ENCODE measurements around the gene TNFSF4. TPM values are rescaled to one million over a fixed set of nuclear protein-coding genes. Genes with fewer than 3 reads are reported as not detected.
A peak's percentile ranks its signal among the peaks of the same experiment; 100 is the strongest.
"Not testable (repeated sequence)": the region's sequence is repeated elsewhere in the genome, so short reads cannot be mapped to it uniquely, and the experiment has no call there.

The TNFSF4 gene
- total and polyA plus RNA-seq, 5 experiments from 2014 or later, result 0.13 to 2.3 (median 0.68) TPM

GRCh38 chr1:173234434-173234833 lies 27.3 kb upstream of the TNFSF4 start:
- H3K4me1 Mint-ChIP-seq, H3K4me3 Mint-ChIP-seq, H3K27ac Mint-ChIP-seq, POLR2A ChIA-PET, ATAC-seq, H3K27me3 Mint-ChIP-seq, DNase-seq: not testable (repeated sequence)
- Mint-ChIP-seq H3K36me3 (peaks cover 26 to 61% (median 49%) of the 10 kb centered on the region in 3 donors), H3K9me3 (peaks cover 5 to 29% (median 16%) of the 10 kb centered on the region in 9 donors)

- H3K27me3 Mint-ChIP-seq, ATAC-seq, H3K27ac Mint-ChIP-seq, H3K4me3 Mint-ChIP-seq, DNase-seq, POLR2A ChIA-PET: not testable (repeated sequence)
- peaks cover 22 to 42% (median 33%) of the 10 kb centered on the region in 3 donors for H3K36me3 Mint-ChIP-seq
- peaks cover 6 to 11% (median 8%) of the 10 kb centered on the region in 4 donors for H3K4me1 Mint-ChIP-seq
- H3K9me3 Mint-ChIP-seq, result peaks cover 11 to 35% (median 25%) of the 10 kb centered on the region in 9 donors
Observed at GRCh38 chr1:173229031-173229430, 21.9 kb upstream of the TNFSF4 start.

- Mint-ChIP-seq H3K27ac (peak overlapping the region in 3 of 10 donors; percentile 0 to 14 (median 8)), H3K4me3 (no peak overlapping the region), H3K9me3 (peaks cover 6 to 18% (median 12%) of the 10 kb centered on the region in 9 donors), H3K36me3 (peaks cover 11 to 18% (median 15%) of the 10 kb centered on the region in 3 donors), H3K27me3 (peaks cover 0 to 3% (median 0%) of the 10 kb centered on the region in 5 donors), H3K4me1 (peaks cover 5 to 11% (median 6%) of the 10 kb centered on the region in 4 donors)
- DNase-seq, result no peak
- POLR2A ChIA-PET, result no interaction called here
- ATAC-seq, result no peak
Observed at GRCh38 chr1:173224949-173225348, 17.8 kb upstream of the TNFSF4 start.

DNA sequence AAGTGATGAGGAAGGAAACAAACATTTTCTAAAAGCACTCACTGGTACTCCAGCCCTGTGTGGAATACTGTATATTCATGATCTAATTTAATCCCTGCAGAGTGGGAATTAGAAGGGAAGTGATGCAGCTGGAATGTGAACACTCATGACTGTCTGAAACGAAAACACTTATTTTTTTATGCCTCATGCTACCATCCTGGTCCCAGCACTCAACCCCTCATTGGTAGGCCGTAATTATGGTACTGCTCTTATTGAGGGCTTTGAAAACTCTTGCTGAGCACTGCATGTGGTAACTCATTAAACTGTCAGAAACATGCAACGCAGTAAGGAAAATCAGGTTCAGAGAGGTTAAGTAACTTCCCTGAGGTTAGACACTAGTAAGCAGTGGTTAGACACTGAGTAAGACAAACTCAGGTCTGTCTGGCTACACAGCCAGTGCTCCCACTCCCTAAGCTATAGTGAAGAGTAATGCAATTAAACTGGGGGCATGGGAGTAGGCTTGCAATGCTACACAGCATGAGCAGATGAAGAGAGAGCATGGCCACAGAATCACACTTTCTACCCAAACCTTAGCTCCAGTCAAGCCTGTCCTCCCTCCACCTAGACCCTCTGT lies 17.3 kb upstream of the TNFSF4 start:
- H3K4me3 Mint-ChIP-seq, result no peak overlapping the region
- H3K36me3 Mint-ChIP-seq, result peaks cover 9 to 12% (median 10%) of the 10 kb centered on the region in 3 donors
- peak overlapping the region in 3 of 10 donors; percentile 0 to 14 (median 8) for H3K27ac Mint-ChIP-seq
- H3K4me1 Mint-ChIP-seq, result peaks cover 5 to 11% (median 6%) of the 10 kb centered on the region in 4 donors
- POLR2A ChIA-PET, result no interaction called here
- peaks cover 0 to 3% (median 0%) of the 10 kb centered on the region in 5 donors for H3K27me3 Mint-ChIP-seq
- H3K9me3 Mint-ChIP-seq, result peaks cover 5 to 15% (median 9%) of the 10 kb centered on the region in 9 donors
- ATAC-seq, result no peak
- no peak for DNase-seq

- Mint-ChIP-seq H3K4me3 (no peak overlapping the region), H3K4me1 (peaks cover 6 to 11% (median 8%) of the 10 kb centered on the region in 4 donors), H3K27ac (no peak overlapping the region), H3K27me3 (no peaks in the 10 kb centered on the region), H3K9me3 (peaks cover 0 to 4% (median 0%) of the 10 kb centered on the region in 9 donors), H3K36me3 (peaks cover 0 to 3% (median 0%) of the 10 kb centered on the region in 3 donors)
- DNase-seq (no peak), ATAC-seq (no peak)
- POLR2A ChIA-PET, result no interaction called here
Observed at GRCh38 chr1:173223031-173223380, 15.9 kb upstream of the TNFSF4 start.

DNA sequence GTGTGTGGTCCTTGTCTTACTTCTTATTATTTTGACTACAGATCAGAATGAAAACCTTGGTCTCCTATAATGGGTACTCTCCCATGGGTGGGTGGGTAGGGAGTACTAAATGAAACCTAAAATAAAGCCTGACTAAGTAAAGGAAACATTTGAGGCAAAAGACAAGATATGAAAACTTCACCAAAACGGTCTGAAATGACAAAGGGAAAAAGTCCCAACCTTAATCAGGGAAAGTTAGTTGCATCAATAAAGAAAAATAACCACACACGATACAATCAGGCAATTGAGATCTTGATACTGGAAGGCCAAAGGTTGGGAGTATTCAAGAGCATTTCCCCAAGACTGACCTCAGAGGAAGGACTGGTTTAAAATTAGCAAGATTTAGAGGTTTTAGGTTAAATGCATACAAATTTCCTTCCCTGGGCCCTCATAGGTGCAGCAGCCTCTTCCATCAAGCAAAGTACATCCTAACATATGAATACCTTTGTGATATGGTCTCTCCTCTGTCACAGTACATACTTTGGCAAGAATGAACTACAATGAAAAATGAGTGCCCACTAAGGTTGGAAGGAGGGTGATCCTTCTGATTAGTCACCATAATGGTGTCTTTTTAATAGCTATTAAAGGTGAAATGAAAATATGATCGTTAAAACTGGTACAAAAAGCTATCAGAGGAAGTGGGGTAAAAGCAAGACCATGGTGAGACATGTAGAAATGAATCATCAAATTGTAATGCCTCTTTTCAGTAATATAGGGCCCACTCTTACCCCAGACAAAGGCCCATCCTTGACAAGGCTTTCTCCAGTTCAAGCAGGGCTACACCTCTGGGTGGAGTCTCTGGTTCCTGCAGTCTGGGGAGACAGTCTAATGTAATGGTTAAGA lies 15.3 kb upstream of the TNFSF4 start:
- POLR2A ChIA-PET, result no interaction called here
- H3K4me1 Mint-ChIP-seq, result peaks cover 6 to 11% (median 8%) of the 10 kb centered on the region in 4 donors

DNA sequence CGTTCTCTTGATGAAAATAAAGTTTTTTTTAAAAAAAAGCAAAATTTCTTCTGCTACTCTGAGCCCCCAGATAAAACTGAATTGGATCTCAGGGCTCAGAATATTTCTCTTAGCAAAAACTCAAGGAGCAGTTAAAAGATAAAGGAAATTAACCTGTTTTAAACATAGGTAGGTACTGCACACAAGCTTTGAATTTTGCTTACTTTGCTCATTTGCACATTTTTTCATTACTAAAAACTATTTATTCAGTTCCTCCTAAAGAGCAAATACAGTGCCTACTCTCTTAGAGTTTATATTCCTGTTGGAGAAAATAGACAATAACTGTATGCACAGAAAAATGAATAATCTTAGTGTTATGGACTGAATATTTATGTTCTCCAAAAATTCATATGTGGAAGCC lies 13.0 kb upstream of the TNFSF4 start:
- POLR2A ChIA-PET, result no interaction called here
- DNase-seq (no peak), ATAC-seq (no peak)
- H3K4me3 Mint-ChIP-seq, result no peak overlapping the region
- H3K36me3 Mint-ChIP-seq, result no peaks in the 10 kb centered on the region
- peaks cover under 1 to 9% (median 6%) of the 10 kb centered on the region in 4 donors for H3K4me1 Mint-ChIP-seq
- H3K27me3 Mint-ChIP-seq, result no peaks in the 10 kb centered on the region
- H3K9me3 Mint-ChIP-seq, result no peaks in the 10 kb centered on the region
- no peak overlapping the region for H3K27ac Mint-ChIP-seq

More for the DNA sequence above, 15.3 kb upstream of the TNFSF4 start:
- ATAC-seq (no peak), DNase-seq (no peak)
- no peak overlapping the region for H3K4me3 Mint-ChIP-seq
- H3K27me3 Mint-ChIP-seq, result no peaks in the 10 kb centered on the region
- no peaks in the 10 kb centered on the region for H3K9me3 Mint-ChIP-seq
- no peak overlapping the region for H3K27ac Mint-ChIP-seq
- H3K36me3 Mint-ChIP-seq, result peaks cover 0 to 3% (median 0%) of the 10 kb centered on the region in 3 donors

- peaks cover 0 to 10% (median 8%) of the 10 kb centered on the region in 4 donors for H3K4me1 Mint-ChIP-seq
- POLR2A ChIA-PET, result no interaction called here
- peak overlapping the region in 1 of 10 donors; percentile 37 for H3K27ac Mint-ChIP-seq
- H3K4me3 Mint-ChIP-seq, result no peak overlapping the region
- ATAC-seq (no peak), DNase-seq (no peak)
- H3K36me3 Mint-ChIP-seq, result no peaks in the 10 kb centered on the region
- no peaks in the 10 kb centered on the region for H3K9me3 Mint-ChIP-seq
- H3K27me3 Mint-ChIP-seq, result no peaks in the 10 kb centered on the region
Observed at GRCh38 chr1:173213665-173214064, 6.5 kb upstream of the TNFSF4 start.

- POLR2A ChIA-PET, result no interaction called here
- H3K4me3 Mint-ChIP-seq, result no peak overlapping the region
- H3K27me3 Mint-ChIP-seq, result no peaks in the 10 kb centered on the region
- no peaks in the 10 kb centered on the region for H3K36me3 Mint-ChIP-seq
- DNase-seq (no peak), ATAC-seq (no peak)
- H3K27ac Mint-ChIP-seq, result peak overlapping the region in 1 of 10 donors; percentile 39
- no peaks in the 10 kb centered on the region for H3K9me3 Mint-ChIP-seq
- H3K4me1 Mint-ChIP-seq, result peaks cover 0 to 10% (median 6%) of the 10 kb centered on the region in 4 donors
Observed at GRCh38 chr1:173212952-173213491, 5.9 kb upstream of the TNFSF4 start.

DNA sequence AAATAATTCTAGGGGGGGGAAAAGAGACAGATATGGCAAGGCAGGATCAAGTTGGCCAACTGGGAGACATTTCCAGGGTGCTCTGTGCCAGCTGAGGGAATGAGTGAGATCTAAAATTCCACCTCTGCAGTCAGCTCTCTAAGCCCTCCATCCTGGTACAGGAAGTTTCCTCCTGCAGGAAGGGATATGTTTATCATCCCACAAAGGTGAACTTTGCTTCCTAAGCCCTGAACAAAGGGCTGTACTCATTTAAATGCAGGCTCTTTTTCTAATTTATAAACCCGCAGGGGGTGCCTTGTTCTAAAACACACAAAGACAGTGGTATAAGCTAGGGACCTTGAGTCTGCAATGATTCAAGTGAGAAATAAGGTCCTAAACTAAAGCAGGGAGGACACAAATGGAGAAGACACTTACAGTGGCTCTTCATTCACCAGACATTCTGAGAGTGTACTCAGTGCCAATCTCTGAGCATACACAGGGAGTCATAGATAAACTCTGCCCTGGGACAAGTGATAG lies 3.6 kb upstream of the TNFSF4 start:
- Mint-ChIP-seq H3K9me3 (no peaks in the 10 kb centered on the region), H3K36me3 (no peaks in the 10 kb centered on the region), H3K27ac (peak overlapping the region in 5 of 10 donors; percentile 16 to 79 (median 29)), H3K4me3 (no peak overlapping the region), H3K27me3 (no peaks in the 10 kb centered on the region), H3K4me1 (peaks cover 18 to 29% (median 22%) of the 10 kb centered on the region in 4 donors)
- ATAC-seq (no peak), DNase-seq (no peak)
- POLR2A ChIA-PET, result no interaction called here

DNA sequence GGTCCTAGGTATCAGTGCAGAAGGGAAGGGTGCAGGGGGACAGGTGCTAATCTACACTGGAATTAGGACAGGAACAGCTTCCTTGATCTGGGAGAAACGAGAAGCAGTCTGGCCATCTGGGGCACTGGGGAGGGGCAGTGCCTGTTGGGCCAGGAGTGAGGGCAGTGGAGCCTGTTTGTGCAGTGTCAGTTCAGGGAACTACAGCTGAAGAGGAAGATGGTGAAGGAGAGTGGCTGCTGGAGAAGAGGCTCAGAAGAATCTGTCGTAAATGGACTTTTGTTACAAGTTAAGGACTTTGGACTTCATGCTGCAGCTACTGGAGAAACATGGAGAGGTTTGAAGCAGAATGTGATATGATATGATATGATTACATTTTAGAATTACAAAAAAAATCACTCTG lies 3.2 kb upstream of the TNFSF4 start:
- H3K36me3 Mint-ChIP-seq, result no peaks in the 10 kb centered on the region
- H3K27ac Mint-ChIP-seq, result peak overlapping the region in 5 of 10 donors; percentile 17 to 79 (median 35)
- H3K27me3 Mint-ChIP-seq, result no peaks in the 10 kb centered on the region
- H3K9me3 Mint-ChIP-seq, result no peaks in the 10 kb centered on the region
- POLR2A ChIA-PET, result no interaction called here
- DNase-seq (no peak), ATAC-seq (no peak)
- peaks cover 23 to 34% (median 26%) of the 10 kb centered on the region in 4 donors for H3K4me1 Mint-ChIP-seq
- H3K4me3 Mint-ChIP-seq, result no peak overlapping the region

GRCh38 chr1:173208868-173209267 lies 1.7 kb upstream of the TNFSF4 start:
- no peak overlapping the region for H3K27ac Mint-ChIP-seq
- POLR2A ChIA-PET, result no interaction called here
- no peaks in the 10 kb centered on the region for H3K9me3 Mint-ChIP-seq
- peaks cover 28 to 43% (median 36%) of the 10 kb centered on the region in 4 donors for H3K4me1 Mint-ChIP-seq
- no peak overlapping the region for H3K4me3 Mint-ChIP-seq
- DNase-seq (no peak), ATAC-seq (no peak)
- H3K27me3 Mint-ChIP-seq, result no peaks in the 10 kb centered on the region
- no peaks in the 10 kb centered on the region for H3K36me3 Mint-ChIP-seq

DNA sequence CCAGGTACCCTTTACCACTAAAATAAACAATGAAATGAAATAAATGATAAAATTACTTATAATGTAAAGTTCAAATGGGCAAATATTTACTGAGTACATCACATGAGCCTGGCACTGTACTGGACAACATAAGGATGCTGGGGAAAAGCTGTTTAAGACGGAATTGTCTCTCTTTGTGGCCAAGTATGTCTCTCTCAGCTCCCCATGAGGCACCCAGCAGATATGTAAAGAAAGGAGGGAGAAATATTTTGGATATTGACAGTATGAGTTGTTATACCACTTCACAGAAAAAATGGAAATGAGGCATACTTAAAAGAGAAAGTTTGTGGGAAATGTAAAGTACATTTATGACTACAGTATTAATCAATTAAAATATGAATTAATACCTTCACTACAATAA lies 1.0 kb upstream of the TNFSF4 start:
- ATAC-seq (no peak), DNase-seq (no peak)
- Mint-ChIP-seq H3K4me3 (no peak overlapping the region), H3K9me3 (no peaks in the 10 kb centered on the region), H3K36me3 (no peaks in the 10 kb centered on the region), H3K27me3 (no peaks in the 10 kb centered on the region), H3K4me1 (peaks cover 28 to 43% (median 41%) of the 10 kb centered on the region in 4 donors), H3K27ac (peak overlapping the region in 1 of 10 donors; percentile 49)
- POLR2A ChIA-PET, result no interaction called here

Data from naive thymus-derived CD8-positive, alpha-beta T cell (primary cell).